ENCODE results near the gene COL13A1.

GRCh38 chr10:69854511-69855345 lies 53.0 kb downstream of the COL13A1 start:
- TF ChIP-seq CTCF (IDR thresholded peaks at IDR 0.05) = no peak
- no peak for TF ChIP-seq POLR2A (IDR thresholded peaks at IDR 0.05)

Data from esophagus squamous epithelium (tissue), 4 donors.